IPS-15b (cell line): ENCODE results near the gene VSTM2L.

ENCODE experiments used
- H3K27me3 ChIP-seq: one replicate; pipeline ENCODE4 v1.6.1; 2013; ENCODE audit warnings: low read length; ENCODE audit not compliant: control insufficient read depth, insufficient read depth
- H3K36me3 ChIP-seq: one replicate; pipeline ENCODE4 v1.6.1; 2013; ENCODE audit warnings: low read length; ENCODE audit not compliant: control insufficient read depth, insufficient read depth
- H3K4me1 ChIP-seq: one replicate; pipeline ENCODE4 v1.6.1; 2013; ENCODE audit warnings: mild to moderate bottlenecking, low read length; ENCODE audit not compliant: control insufficient read depth, insufficient read depth
- H3K4me3 ChIP-seq: one replicate; pipeline ENCODE4 v1.5.1; 2013; ENCODE audit warnings: low read depth, low read length
- H3K9ac ChIP-seq: one replicate; pipeline ENCODE4 v1.6.1; 2013; ENCODE audit warnings: low read depth, mild to moderate bottlenecking, low read length
- H3K9me3 ChIP-seq: one replicate; pipeline ENCODE4 v1.6.1; 2013; ENCODE audit warnings: mild to moderate bottlenecking, low read length; ENCODE audit not compliant: control insufficient read depth, insufficient read depth

Gene VSTM2L

DNA sequence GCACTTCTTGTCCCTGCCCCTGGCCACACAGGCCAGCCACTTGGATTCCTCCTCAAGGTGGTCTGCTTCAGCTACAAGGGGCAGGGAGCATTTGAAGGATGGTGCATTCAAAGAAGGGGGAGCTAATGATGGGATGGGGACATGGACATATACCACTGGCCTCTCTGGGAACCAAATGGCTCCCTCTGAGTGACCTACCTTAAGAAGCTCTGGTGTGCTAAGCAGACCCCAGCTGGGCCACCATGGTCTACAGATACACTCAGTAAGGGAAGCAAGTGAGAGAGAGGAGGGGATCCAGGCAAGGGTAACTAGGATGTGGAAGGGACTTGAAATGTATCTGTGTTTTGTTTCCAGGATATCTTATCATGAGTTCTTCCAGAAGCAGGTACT lies 67.9 kb downstream of the VSTM2L start:
- Histone ChIP-seq H3K4me3 (no peak overlapping the region), H3K36me3 (no peaks in the 10 kb centered on the region), H3K27me3 (peaks cover 22% of the 10 kb centered on the region)

GRCh38 chr20:37971561-37972127 lies 68.7 kb downstream of the VSTM2L start:
- Histone ChIP-seq H3K9me3 (no peaks in the 10 kb centered on the region), H3K4me3 (no peak overlapping the region), H3K36me3 (no peaks in the 10 kb centered on the region), H3K4me1 (peaks cover 18% of the 10 kb centered on the region), H3K9ac (no peak overlapping the region), H3K27me3 (peaks cover 24% of the 10 kb centered on the region)

More for the DNA sequence above, 67.9 kb downstream of the VSTM2L start:
- H3K4me1 ChIP-seq, result peaks cover 18% of the 10 kb centered on the region
- H3K9ac ChIP-seq, result no peak overlapping the region
- no peaks in the 10 kb centered on the region for H3K9me3 ChIP-seq

- Histone ChIP-seq H3K9me3 (no peaks in the 10 kb centered on the region), H3K4me3 (no peak overlapping the region), H3K27me3 (peaks cover 24% of the 10 kb centered on the region), H3K36me3 (no peaks in the 10 kb centered on the region), H3K9ac (no peak overlapping the region), H3K4me1 (peaks cover 19% of the 10 kb centered on the region)
Observed at GRCh38 chr20:37972256-37973058, 69.5 kb downstream of the VSTM2L start.

- peaks cover 24% of the 10 kb centered on the region for H3K27me3 ChIP-seq
- peaks cover 23% of the 10 kb centered on the region for H3K4me1 ChIP-seq
Observed at GRCh38 chr20:37973059-37973910, 70.4 kb downstream of the VSTM2L start.

GRCh38 chr20:37976887-37977286 lies 74.0 kb downstream of the VSTM2L start:
- Histone ChIP-seq H3K27me3 (peaks cover 10% of the 10 kb centered on the region), H3K4me1 (peaks cover 14% of the 10 kb centered on the region), H3K4me3 (peak overlapping the region; percentile 6), H3K9me3 (no peaks in the 10 kb centered on the region), H3K9ac (no peak overlapping the region), H3K36me3 (no peaks in the 10 kb centered on the region)

More at GRCh38 chr20:37973059-37973910, 70.4 kb downstream of the VSTM2L start:
- H3K9ac ChIP-seq, result no peak overlapping the region
- H3K9me3 ChIP-seq, result no peaks in the 10 kb centered on the region
- no peaks in the 10 kb centered on the region for H3K36me3 ChIP-seq
- H3K4me3 ChIP-seq, result no peak overlapping the region

DNA sequence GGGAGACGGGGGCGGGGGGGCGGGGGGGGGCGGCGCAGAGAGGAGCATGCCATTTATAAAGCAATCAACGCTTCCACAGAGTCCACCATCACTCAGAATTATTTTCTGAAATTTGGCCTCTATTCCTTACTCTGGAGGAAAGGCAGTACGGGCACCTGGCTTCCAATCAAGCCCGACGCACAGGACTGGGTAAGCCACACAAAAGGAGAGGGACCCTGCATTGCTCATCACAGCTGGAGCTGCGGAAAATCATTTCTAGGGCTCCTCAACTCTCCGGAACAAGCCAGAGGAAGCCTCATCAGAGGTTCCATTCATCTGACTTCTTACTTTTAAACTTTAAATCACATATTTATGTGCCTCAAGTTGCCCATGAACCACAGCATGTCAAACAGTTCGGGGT lies 74.4 kb downstream of the VSTM2L start:
- peaks cover 9% of the 10 kb centered on the region for H3K4me1 ChIP-seq
- H3K9ac ChIP-seq, result no peak overlapping the region
- H3K36me3 ChIP-seq, result no peaks in the 10 kb centered on the region
- no peaks in the 10 kb centered on the region for H3K9me3 ChIP-seq
- no peak overlapping the region for H3K4me3 ChIP-seq
- H3K27me3 ChIP-seq, result peaks cover 10% of the 10 kb centered on the region

DNA sequence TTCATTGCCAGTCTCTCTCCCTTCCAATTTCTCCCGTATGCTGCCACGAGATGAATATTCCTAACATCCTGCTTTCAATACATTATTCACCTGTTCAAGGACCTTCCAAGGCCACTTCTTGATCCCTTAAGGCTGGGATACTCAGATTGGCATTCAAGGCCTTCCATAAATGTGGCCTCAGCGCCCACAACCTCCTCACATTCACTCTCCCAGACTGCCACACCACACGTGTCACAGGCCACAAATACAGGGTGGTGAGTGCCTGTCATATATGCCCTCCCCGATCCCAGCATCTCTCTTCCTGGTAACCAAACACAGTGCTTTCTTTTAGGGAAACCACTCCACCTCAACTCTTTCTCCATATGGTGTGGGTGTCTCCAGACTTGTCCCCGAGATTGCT lies 74.9 kb downstream of the VSTM2L start:
- no peak overlapping the region for H3K4me3 ChIP-seq
- peaks cover 9% of the 10 kb centered on the region for H3K27me3 ChIP-seq
- H3K36me3 ChIP-seq, result no peaks in the 10 kb centered on the region
- H3K9ac ChIP-seq, result no peak overlapping the region
- no peaks in the 10 kb centered on the region for H3K9me3 ChIP-seq
- peaks cover 5% of the 10 kb centered on the region for H3K4me1 ChIP-seq

DNA sequence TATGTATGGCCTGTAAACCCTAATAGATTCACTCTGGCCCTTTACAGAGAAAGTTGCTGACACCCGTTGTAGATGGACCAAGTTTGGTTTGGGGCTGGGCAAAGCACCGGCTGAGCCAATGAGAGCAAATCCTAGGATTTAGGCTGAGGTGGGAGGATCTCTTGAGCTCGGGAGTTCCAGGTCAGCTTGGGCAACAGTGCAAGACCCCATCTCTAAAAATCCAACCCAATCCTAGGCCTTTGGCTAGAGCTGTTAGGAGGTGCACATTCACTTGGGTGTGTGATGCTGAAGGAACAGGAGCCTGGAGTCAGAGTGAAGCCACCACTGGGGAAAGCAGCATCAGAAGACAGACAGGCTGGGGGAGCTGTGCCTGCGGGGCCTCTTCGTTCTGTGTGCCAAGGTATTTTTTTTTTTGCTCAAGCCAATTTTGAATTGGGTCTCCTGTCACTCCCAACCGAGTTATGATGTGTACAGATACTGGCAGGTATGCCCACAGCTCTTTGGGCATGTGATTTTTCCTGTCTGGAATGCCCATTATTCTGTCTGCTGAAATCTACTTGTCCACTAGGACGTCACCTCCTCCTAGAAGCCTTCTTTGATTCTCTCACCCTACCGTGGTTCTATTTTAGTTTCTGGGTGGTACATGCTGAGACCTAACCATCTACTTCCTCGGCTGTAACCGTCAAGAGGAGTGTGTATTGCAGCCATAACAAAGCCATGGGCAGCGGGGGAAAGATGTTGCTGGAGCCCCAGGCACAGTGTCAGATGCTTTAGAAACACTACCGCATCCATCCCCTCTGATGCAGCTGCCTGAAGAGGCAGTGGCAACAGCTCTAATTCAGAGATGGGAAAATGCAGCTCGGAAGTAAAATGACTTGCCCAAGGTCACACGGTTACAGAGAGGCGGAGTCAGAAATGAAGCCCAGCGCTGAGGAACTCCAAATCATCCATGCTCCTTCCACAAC lies 76.4 kb downstream of the VSTM2L start:
- no peak overlapping the region for H3K4me3 ChIP-seq

DNA sequence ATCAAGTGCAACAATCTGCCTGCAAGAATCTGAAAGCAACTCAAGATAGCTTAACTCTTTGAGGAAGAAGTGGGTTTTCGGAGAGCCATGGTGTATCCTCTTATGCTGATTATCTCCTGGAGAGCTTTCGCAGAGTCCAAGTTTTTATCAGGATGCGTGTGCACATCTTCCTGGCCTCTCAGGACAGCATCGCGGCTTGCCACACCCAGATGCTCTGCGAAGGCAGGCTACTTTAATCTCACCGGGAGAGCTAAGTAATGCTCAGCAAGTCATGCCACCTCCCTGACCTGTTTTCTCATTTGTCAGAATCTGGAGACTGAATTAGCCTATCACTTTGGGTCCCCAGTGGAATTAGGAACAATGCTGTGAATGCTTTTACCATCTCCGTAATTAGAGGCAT lies 77.5 kb downstream of the VSTM2L start:
- Histone ChIP-seq H3K4me1 (peaks cover 5% of the 10 kb centered on the region), H3K27me3 (peaks cover 3% of the 10 kb centered on the region), H3K9me3 (no peaks in the 10 kb centered on the region), H3K9ac (no peak overlapping the region), H3K4me3 (no peak overlapping the region), H3K36me3 (peaks cover 3% of the 10 kb centered on the region)

More for the DNA sequence above, 76.4 kb downstream of the VSTM2L start:
- H3K4me1 ChIP-seq, result peaks cover 5% of the 10 kb centered on the region
- peaks cover 3% of the 10 kb centered on the region for H3K27me3 ChIP-seq
- H3K9ac ChIP-seq, result no peak overlapping the region
- H3K9me3 ChIP-seq, result no peaks in the 10 kb centered on the region
- peaks cover 3% of the 10 kb centered on the region for H3K36me3 ChIP-seq

DNA sequence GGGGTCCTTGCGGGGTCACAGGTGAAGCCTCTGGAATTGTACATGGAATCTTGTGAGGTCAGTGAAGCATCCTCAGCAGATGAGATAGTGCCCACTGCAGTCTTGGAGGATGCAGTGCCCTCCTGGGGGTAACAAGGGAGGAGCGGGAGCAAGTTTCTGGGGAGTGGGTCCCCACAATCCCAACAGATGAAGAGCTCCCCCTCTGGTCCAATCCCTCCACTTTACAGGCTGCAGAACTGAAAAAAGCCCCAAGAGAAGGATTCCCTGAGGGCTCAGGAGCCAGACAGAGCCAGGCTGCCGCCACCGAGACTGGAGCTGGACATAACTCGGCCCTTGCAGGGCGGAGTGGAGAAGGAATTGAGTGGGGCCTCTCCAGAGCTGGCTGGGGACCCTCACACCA lies 77.9 kb downstream of the VSTM2L start:
- H3K36me3 ChIP-seq, result peaks cover 3% of the 10 kb centered on the region
- no peak overlapping the region for H3K4me3 ChIP-seq
- peaks cover 3% of the 10 kb centered on the region for H3K27me3 ChIP-seq
- peaks cover 5% of the 10 kb centered on the region for H3K4me1 ChIP-seq
- H3K9ac ChIP-seq, result no peak overlapping the region
- no peaks in the 10 kb centered on the region for H3K9me3 ChIP-seq

DNA sequence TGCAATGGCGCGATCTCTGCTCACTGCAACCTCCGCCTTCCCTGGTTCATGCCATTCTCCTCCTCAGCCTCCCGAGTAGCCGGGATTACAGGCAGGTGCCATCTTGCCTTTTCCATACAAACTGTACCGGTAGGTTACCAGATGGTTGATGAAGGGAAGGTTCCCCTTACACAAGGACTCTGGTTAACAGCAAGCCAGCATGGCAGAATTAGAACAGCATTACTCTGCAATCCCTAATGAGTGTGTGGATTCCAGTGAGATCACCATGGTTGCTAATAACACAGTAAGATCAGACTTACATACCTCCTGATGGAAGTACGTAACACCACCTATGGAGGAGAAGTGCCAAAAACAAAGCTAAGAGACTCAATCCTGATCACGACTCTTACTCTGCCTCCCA lies 78.6 kb downstream of the VSTM2L start:
- no peak overlapping the region for H3K4me3 ChIP-seq
- peaks cover under 1% of the 10 kb centered on the region for H3K27me3 ChIP-seq
- no peaks in the 10 kb centered on the region for H3K9me3 ChIP-seq
- peaks cover 3% of the 10 kb centered on the region for H3K36me3 ChIP-seq
- H3K9ac ChIP-seq, result no peak overlapping the region
- H3K4me1 ChIP-seq, result peaks cover 5% of the 10 kb centered on the region
